Measurements from ENCODE around the gene GPR132. TPM values are rescaled to one million over a fixed set of nuclear protein-coding genes. Genes with fewer than 3 reads are reported as not detected.

The GPR132 gene
- total and polyA plus RNA-seq, 2 of the 13 experiments (the other 11 are each of a cell fraction or from before 2014, with no cell fraction given), result not detected

DNA sequence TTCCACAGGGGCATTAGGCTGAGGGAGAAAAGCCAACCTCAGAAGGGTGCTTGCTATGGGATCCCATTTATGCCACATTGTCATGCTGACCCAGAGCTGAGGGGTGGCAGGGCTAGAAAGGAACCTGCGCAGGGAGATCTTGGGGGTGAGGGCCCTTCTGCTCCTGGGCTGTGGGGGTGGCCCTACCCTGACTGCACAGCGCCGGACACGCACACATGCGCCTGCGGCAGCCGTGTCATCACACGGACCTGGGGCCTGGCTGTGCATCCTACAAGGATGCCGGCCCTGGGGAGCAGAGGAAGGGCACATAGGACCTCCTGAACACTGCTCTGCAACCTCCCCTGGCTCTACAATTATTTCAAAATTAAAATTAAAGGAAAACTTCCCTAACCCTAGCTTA lies 51.2 kb downstream of the GPR132 start (continued):
- TF ChIP-seq, protein P1, sequence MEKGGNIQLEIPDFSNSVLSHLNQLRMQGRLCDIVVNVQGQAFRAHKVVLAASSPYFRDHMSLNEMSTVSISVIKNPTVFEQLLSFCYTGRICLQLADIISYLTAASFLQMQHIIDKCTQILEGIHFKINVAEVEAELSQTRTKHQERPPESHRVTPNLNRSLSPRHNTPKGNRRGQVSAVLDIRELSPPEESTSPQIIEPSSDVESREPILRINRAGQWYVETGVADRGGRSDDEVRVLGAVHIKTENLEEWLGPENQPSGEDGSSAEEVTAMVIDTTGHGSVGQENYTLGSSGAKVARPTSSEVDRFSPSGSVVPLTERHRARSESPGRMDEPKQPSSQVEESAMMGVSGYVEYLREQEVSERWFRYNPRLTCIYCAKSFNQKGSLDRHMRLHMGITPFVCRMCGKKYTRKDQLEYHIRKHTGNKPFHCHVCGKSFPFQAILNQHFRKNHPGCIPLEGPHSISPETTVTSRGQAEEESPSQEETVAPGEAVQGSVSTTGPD (CRISPR knock-in tag; IDR thresholded peaks at IDR 0.05), result no peak
- TF ChIP-seq KLF9 (CRISPR knock-in tag; IDR thresholded peaks at IDR 0.05; ENCODE audit: low read depth) (no peak), ZNF678 (CRISPR knock-in tag; IDR thresholded peaks at IDR 0.05) (no peak)

DNA sequence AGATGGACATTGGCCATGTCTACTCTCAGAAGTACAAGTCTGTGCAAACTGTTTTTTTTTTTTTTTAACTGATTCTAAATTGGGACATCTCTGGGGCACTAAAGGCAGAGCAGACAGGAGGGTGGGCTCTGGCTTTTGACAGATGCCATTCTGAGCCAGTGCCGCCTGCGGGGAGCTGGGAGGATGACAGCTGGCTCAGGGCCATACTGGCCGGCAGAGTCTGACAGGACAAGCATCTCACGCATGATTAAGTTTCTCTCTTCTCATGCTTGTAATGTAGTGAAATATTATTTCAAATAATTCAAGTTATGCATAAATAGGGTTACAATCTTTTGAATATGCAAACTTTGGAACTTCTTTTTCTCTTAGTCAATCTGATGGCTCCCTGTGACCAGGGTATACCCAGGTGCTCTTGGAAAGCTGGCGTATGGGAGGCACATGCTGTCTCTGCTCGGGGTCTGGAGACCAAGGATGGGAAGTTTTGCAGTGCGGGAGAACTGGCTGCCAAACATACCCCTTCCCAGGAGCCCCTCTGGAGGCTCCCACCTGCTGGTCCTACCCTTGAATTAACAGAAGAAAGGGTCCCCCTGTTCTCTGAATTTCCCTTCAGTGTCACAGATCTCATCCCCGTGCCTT lies 52.0 kb downstream of the GPR132 start:
- H3K36me3 ChIP-seq (replicated peaks in 1 of 2; ENCODE audit: control insufficient read depth in 1 of 2, insufficient read depth in 2 of 2, low read length in 2 of 2), result peaks cover 15 to 33% of the 10 kb centered on the region in 2 experiments; a peak in 4 of 5 replicates
- ChIA-PET CTCF (ENCODE audit: low intra/inter-chr PET ratio, low total read pairs) (interaction anchor here (2.4 kb wide), 1 partner anchor 32 kb away, joined by 16 read pairs; no protein-coding TSS in a partner anchor), POLR2A (no interaction called here)
- intact Hi-C loops (cut with micrococcal nuclease; ENCODE audit: unreplicated experiment), result no loop called here
- BruUV-seq (replicated peaks), result no TSS peak
- H3K27ac ChIP-seq (ENCODE audit: extremely low read length, insufficient read depth, low read length), result no peak overlapping the region
- DNase-seq (ENCODE audit: low spot score), result no peak
- no peaks in the 10 kb centered on the region for H3K27me3 ChIP-seq (ENCODE audit: control insufficient read depth in 1 of 2, insufficient read depth in 2 of 2, low read length in 2 of 2)
- no peak for FAIRE-seq
- peaks cover 46% of the 10 kb centered on the region for H3K4me1 ChIP-seq (ENCODE audit: insufficient read depth, low read length)
- H4K20me1 ChIP-seq (ENCODE audit: insufficient read depth, low read length), result peaks cover 29% of the 10 kb centered on the region
- TF ChIP-seq ZBTB7A (CRISPR knock-in tag; IDR thresholded peaks at IDR 0.05) (no peak), SP2 (CRISPR knock-in tag; IDR thresholded peaks at IDR 0.05) (no peak), ZNF296 (CRISPR knock-in tag; conservative IDR thresholded peaks at IDR 0.05) (no peak), RNF2 (conservative IDR thresholded peaks at IDR 0.05; ENCODE audit: low read depth) (no peak), PHF20 (CRISPR knock-in tag; IDR thresholded peaks at IDR 0.05) (no peak), ZNF691 (CRISPR knock-in tag; IDR thresholded peaks at IDR 0.05; ENCODE audit: borderline replicate concordance, low read depth) (no peak), BRCA1 (CRISPR knock-in tag; IDR thresholded peaks at IDR 0.05) (no peak), PHF21A (CRISPR knock-in tag; IDR thresholded peaks at IDR 0.05) (no peak), SIN3A (IDR thresholded peaks at IDR 0.05; ENCODE audit: borderline replicate concordance, low read depth, low read length) (no peak), ZNF781 (CRISPR knock-in tag; IDR thresholded peaks at IDR 0.05; ENCODE audit: borderline replicate concordance, not compliant biosample characterization) (no peak), ZZZ3 (CRISPR knock-in tag; IDR thresholded peaks at IDR 0.05; ENCODE audit: borderline replicate concordance) (no peak), NFRKB (IDR thresholded peaks at IDR 0.05) (no peak), MYNN (CRISPR knock-in tag; IDR thresholded peaks at IDR 0.05; ENCODE audit: low read depth) (no peak)
- TF ChIP-seq, protein P2, sequence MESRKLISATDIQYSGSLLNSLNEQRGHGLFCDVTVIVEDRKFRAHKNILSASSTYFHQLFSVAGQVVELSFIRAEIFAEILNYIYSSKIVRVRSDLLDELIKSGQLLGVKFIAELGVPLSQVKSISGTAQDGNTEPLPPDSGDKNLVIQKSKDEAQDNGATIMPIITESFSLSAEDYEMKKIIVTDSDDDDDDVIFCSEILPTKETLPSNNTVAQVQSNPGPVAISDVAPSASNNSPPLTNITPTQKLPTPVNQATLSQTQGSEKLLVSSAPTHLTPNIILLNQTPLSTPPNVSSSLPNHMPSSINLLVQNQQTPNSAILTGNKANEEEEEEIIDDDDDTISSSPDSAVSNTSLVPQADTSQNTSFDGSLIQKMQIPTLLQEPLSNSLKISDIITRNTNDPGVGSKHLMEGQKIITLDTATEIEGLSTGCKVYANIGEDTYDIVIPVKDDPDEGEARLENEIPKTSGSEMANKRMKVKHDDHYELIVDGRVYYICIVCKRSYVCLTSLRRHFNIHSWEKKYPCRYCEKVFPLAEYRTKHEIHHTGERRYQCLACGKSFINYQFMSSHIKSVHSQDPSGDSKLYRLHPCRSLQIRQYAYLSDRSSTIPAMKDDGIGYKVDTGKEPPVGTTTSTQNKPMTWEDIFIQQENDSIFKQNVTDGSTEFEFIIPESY (CRISPR knock-in tag; IDR thresholded peaks at IDR 0.05), result no peak
- no peak for ATAC-seq
- no peak overlapping the region for H3K4me3 ChIP-seq (replicated peaks in 1 of 3; ENCODE audit: insufficient read depth in 1 of 3, low read depth in 2 of 3, low read length in 3 of 3)
- no peak overlapping the region for H3K4me2 ChIP-seq (ENCODE audit: low read depth, low read length)
- no peak overlapping the region for H3K9ac ChIP-seq (ENCODE audit: insufficient read depth, low read depth, low read length)
- no peaks in the 10 kb centered on the region for H3K9me3 ChIP-seq (ENCODE audit: low read length)
- peaks cover 67% of the 10 kb centered on the region for H3K79me2 ChIP-seq (ENCODE audit: insufficient read depth, low read length)
- WGBS (ENCODE audit: low lambda C conversion rate), result 90% methylated on average over 7 of the region's 8 CpGs
- no peak overlapping the region for H2AFZ ChIP-seq (ENCODE audit: low read length)
- in situ Hi-C loops (cut with HindIII; ENCODE audit: extremely low pct_ligation_motif_present, low pct_unique_long_range_greater_than_20kb), result no loop called here

Data from HepG2 (cell line).